ENCODE measurements around the gene TEX13C.

DNA sequence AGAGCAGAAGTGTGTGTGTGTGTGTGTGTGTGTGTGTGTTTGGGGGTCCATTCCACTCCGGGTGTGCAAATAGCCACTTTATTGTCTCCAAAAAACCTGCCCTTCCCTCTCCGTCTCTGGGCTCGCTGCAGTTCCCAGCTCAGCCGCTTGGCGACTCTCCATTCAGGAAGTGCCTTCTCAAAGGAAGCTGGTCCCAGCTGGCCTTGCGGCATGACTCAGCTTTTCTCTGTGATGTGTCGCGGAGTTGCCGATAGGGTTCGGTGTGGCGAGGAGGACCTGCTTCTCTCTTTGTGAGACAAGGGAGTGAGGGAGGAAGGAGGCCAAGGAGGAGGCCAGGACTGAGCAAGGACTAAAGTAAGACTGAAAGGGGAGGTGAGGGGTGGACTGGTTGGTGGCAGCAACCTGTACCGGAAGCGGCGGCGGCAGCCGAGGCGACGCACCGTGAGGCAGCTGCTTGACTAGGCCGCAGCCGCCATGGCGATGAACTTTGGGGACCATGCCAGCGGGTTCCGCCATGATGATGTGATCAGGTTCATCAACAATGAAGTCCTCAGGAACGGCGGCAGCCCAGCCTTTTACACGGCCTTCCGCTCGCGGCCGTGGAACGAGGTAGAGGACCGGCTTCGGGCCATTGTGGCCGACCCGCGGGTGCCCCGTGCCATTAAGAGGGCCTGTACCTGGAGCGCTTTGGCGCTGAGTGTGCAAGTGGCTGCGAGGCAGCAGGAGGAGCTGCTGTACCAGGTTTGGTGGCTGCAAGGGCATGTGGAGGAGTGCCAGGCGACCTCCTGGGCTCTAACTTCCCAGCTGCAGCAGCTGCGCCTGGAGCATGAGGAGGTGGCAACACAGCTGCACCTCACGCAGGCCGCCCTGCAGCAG is at the start of gene TEX13C:
- TF ChIP-seq, protein P1, sequence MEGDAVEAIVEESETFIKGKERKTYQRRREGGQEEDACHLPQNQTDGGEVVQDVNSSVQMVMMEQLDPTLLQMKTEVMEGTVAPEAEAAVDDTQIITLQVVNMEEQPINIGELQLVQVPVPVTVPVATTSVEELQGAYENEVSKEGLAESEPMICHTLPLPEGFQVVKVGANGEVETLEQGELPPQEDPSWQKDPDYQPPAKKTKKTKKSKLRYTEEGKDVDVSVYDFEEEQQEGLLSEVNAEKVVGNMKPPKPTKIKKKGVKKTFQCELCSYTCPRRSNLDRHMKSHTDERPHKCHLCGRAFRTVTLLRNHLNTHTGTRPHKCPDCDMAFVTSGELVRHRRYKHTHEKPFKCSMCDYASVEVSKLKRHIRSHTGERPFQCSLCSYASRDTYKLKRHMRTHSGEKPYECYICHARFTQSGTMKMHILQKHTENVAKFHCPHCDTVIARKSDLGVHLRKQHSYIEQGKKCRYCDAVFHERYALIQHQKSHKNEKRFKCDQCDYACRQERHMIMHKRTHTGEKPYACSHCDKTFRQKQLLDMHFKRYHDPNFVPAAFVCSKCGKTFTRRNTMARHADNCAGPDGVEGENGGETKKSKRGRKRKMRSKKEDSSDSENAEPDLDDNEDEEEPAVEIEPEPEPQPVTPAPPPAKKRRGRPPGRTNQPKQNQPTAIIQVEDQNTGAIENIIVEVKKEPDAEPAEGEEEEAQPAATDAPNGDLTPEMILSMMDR (IDR thresholded peaks at IDR 0.05) = no peak
- TF ChIP-seq EP300 (IDR thresholded peaks at IDR 0.05) (no peak), POLR2A (IDR thresholded peaks at IDR 0.05) (no peak)

All from gastroesophageal sphincter (tissue), 3 donors.